22Rv1 (cell line): ENCODE measurements around the gene TMEM30A.

Experiments used
- CTCF ChIP-seq: fragments of 450-650 bp; IDR thresholded peaks from 2 replicates; pipeline ENCODE4 v1.5.1; 2017; ENCODE audit warnings: mild to moderate bottlenecking
- ZFX ChIP-seq: fragments of 450-650 bp; IDR thresholded peaks from 2 replicates; pipeline ENCODE4 v1.6.1; 2017; ENCODE audit warnings: antibody characterized with exemption, borderline replicate concordance

GRCh38 chr6:75290136-75290945 lies 5.7 kb upstream of the TMEM30A start:
- no peak for TF ChIP-seq CTCF
- TF ChIP-seq ZFX, result no peak
